Stimulated activated memory B cell treated with anti-CD40 and anti-IgM and Interleukin-4, amounts not matched to agents 10 μg/mL and 1 μg/mL and 100 μg/mL, for 72 hours (primary cell): ENCODE results near the gene CABCOCO1.
"Not testable (repeated sequence)": the region's sequence is repeated elsewhere in the genome, so short reads cannot be mapped to it uniquely, and the experiment has no call there.

Experiments used
- ATAC-seq: fragments of 150-1000 bp; cut with Tn5 transposase; 2 replicates; pipeline ENCODE4 v1.10.0; 2021
- H3K27ac Mint-ChIP-seq: one replicate; pipeline ENCODE4 v1.8.0; 2022; ENCODE audit warnings: mild to moderate bottlenecking, mixed read lengths
- H3K27me3 Mint-ChIP-seq: one replicate; pipeline ENCODE4 v1.8.0; 2022; ENCODE audit warnings: mixed read lengths
- H3K36me3 Mint-ChIP-seq: one replicate; pipeline ENCODE4 v1.8.0; 2022; ENCODE audit warnings: mixed read lengths
- H3K4me1 Mint-ChIP-seq: one replicate; pipeline ENCODE4 v1.8.0; 2022; ENCODE audit warnings: mixed read lengths
- H3K4me3 Mint-ChIP-seq: one replicate; pipeline ENCODE4 v1.8.0; 2022; ENCODE audit warnings: mild to moderate bottlenecking, moderate library complexity, mixed read lengths
- H3K9me3 Mint-ChIP-seq: one replicate; pipeline ENCODE4 v1.8.0; 2022; ENCODE audit warnings: mixed read lengths

CABCOCO1 gene

DNA sequence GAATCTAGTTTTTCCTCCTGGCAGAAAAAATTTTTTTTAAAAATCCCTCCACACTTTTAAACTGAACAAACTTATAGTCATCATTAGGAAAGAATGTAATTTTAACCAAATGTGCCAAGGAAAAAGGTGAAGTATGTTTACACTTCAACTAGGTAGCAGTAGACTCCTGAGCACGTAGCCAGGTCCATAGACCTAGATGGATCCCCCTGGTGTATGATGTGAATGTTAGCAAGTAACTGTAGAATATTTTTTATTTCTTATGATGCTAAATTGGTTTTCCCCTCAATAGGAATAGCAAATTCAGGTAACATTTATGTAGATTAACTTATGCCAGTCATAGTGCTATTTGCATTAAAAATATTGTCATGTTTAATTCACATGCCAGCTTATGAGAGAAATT lies 19.6 kb downstream of the CABCOCO1 start:
- H3K36me3 Mint-ChIP-seq = no peaks in the 10 kb centered on the region
- no peak for ATAC-seq

GRCh38 chr10:61683319-61683718 lies 20.6 kb downstream of the CABCOCO1 start:
- Mint-ChIP-seq H3K27ac (no peak overlapping the region), H3K36me3 (no peaks in the 10 kb centered on the region), H3K4me1 (no peaks in the 10 kb centered on the region), H3K9me3 (no peaks in the 10 kb centered on the region), H3K4me3 (no peak overlapping the region), H3K27me3 (no peaks in the 10 kb centered on the region)
- ATAC-seq = no peak

More for the DNA sequence above, 19.6 kb downstream of the CABCOCO1 start:
- Mint-ChIP-seq H3K4me3 (no peak overlapping the region), H3K27ac (no peak overlapping the region), H3K9me3 (no peaks in the 10 kb centered on the region), H3K4me1 (no peaks in the 10 kb centered on the region), H3K27me3 (no peaks in the 10 kb centered on the region)

DNA sequence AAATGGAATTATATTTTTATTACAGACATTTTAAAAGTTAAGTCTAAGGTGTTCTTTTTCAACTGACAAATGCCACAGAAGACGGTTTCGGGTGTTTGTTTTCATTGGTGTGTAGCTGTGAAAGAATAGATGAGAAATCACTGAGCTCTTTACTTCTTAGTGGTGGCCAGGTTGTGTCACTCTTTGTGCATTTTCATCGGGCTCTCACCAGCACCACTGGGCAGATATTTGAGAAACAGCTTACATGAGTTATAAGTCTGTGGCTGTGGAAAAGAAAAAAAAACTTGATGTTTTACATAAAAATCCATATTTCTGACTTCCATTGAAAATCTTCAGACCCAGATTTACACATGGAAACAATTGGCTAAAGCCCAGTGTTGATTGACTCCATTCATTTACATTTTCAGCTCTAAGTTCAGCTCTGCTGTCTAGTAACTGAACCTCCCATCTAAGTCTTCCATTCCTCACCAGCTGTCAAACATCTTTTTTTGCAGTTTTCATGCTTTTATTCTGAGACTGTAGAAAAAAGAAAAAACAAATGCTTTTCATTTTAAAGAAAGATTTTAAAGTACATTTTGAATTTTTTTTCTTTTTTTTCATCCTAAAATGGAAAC lies 22.3 kb downstream of the CABCOCO1 start:
- H3K27me3 Mint-ChIP-seq = no peaks in the 10 kb centered on the region
- no peak overlapping the region for H3K4me3 Mint-ChIP-seq
- ATAC-seq = no peak
- H3K36me3 Mint-ChIP-seq = no peaks in the 10 kb centered on the region
- H3K27ac Mint-ChIP-seq = no peak overlapping the region
- H3K4me1 Mint-ChIP-seq = no peaks in the 10 kb centered on the region
- H3K9me3 Mint-ChIP-seq = no peaks in the 10 kb centered on the region

DNA sequence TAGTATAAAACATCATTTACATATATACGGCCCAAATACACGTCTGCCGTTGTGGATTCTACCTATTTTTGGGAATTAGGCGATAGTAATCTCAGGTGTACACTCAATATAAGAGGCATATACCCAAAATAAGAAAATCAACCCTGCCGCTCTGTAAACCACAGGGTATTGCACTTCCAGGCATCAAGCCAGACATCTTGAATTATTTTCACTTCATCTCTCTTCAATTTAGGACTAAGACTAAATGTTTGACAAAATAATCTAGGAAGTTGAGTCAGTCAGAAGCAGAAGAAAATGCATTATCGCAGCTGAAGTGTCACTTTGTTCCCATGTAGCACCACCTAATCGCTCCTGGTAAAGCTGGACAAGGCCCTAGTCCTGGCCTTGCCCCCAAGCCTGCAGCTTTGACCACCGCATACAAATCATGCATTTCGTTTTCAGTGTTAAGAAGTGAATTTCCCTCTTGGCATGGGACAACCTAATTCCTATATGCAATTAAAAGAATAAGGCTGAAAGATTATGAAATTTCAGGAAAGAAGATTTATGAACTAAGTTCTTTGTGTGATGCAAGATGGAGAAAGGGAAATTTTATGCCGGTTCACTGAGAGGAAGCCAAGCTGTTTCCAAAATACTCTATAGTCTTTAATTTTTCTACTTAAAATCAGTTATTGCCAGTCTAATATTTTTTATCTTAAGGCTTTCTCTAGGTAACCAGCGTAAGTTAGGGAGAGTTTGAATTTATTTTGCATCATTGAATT lies 26.0 kb downstream of the CABCOCO1 start:
- no peaks in the 10 kb centered on the region for H3K36me3 Mint-ChIP-seq
- H3K27ac Mint-ChIP-seq = no peak overlapping the region
- no peaks in the 10 kb centered on the region for H3K4me1 Mint-ChIP-seq
- H3K4me3 Mint-ChIP-seq = no peak overlapping the region
- no peak for ATAC-seq
- no peaks in the 10 kb centered on the region for H3K9me3 Mint-ChIP-seq
- H3K27me3 Mint-ChIP-seq = peaks cover 21% of the 10 kb centered on the region

DNA sequence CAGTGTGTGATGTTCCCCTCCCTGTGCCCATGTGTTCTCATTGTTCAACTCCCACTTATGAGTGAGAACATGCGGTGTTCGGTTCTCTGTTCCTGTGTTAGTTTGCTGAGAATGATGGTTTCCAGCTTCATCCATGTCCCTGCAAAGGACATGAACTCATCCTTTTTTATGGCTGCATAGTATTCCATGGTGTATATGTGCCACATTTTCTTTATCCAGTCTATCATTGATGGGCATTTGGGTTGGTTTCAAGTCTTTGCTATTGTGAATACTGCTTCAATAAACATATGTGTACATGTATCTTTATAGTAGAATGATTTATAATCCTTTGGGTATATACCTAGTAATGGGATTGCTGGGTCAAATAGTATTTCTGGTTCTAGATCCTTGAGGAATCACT lies 28.9 kb downstream of the CABCOCO1 start:
- not testable (repeated sequence) for ATAC-seq, H3K9me3 Mint-ChIP-seq, H3K27ac Mint-ChIP-seq, H3K4me3 Mint-ChIP-seq, H3K4me1 Mint-ChIP-seq, H3K36me3 Mint-ChIP-seq
- H3K27me3 Mint-ChIP-seq = peaks cover 45% of the 10 kb centered on the region

DNA sequence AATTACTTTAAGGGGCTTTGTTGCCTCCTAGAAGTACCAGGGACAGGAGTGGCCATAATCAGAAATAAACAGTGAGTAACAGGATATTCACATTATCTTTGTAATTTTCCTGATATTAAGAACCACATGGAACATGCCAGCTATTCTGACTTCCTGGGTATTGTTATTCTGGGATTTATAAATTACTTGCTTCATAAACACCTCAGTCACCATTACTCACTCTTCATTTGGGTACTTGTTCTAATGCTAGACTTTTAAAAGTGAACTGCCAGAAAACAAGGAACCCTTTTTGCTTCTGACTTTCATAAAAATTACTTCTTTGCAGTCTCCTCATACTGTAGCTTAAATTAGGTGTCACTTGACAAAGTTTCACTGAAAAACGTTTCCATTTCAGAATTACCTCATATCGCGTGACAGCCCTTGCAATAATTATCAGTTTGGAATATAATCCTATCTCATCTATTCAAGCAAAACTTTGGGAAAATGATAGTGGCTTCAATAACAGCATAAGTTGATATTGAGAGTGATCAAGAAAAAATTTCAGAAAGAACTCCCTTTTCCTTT lies 29.8 kb downstream of the CABCOCO1 start:
- Mint-ChIP-seq H3K9me3 (no peaks in the 10 kb centered on the region), H3K4me1 (no peaks in the 10 kb centered on the region), H3K27ac (no peak overlapping the region), H3K27me3 (peaks cover 45% of the 10 kb centered on the region), H3K36me3 (no peaks in the 10 kb centered on the region), H3K4me3 (no peak overlapping the region)
- ATAC-seq = no peak

GRCh38 chr10:61698968-61699655 lies 36.4 kb downstream of the CABCOCO1 start:
- no peak overlapping the region for H3K27ac Mint-ChIP-seq

DNA sequence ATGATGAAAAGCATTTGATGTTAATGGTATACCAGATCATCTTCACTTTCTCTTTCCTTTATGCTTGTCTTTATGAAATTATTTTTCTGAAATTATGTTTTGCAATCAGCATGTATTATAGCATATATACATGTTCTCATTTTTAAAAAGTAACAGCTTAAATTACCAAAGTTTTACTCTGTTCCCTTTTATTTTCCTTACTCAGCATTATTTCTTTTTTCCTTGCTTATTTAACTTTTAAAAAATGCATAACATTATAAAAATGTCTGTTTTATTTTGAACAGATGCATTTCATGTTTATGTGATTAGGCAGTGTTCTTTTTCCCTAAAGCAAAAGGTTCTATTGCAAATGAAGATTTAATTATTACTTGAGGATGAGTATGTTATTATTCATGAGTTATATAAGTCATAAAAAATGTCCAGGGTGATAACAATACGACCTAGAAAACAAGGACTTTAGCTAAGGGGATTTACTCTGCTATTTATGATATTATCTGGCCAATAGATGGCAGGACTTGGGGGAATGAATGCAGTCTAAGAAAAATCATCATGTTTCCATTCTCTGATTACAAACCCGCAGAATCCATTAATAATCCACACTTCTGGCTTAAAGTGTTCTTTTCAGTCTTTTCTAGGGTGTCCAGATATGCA lies 38.5 kb downstream of the CABCOCO1 start:
- Mint-ChIP-seq H3K36me3 (no peaks in the 10 kb centered on the region), H3K27ac (no peak overlapping the region), H3K9me3 (no peaks in the 10 kb centered on the region), H3K4me3 (no peak overlapping the region), H3K4me1 (peaks cover 7% of the 10 kb centered on the region), H3K27me3 (no peaks in the 10 kb centered on the region)
- ATAC-seq = no peak

More at GRCh38 chr10:61698968-61699655, 36.4 kb downstream of the CABCOCO1 start:
- Mint-ChIP-seq H3K9me3 (no peaks in the 10 kb centered on the region), H3K4me3 (no peak overlapping the region), H3K27me3 (peaks cover 20% of the 10 kb centered on the region), H3K4me1 (peaks cover 7% of the 10 kb centered on the region), H3K36me3 (no peaks in the 10 kb centered on the region)
- ATAC-seq = no peak

DNA sequence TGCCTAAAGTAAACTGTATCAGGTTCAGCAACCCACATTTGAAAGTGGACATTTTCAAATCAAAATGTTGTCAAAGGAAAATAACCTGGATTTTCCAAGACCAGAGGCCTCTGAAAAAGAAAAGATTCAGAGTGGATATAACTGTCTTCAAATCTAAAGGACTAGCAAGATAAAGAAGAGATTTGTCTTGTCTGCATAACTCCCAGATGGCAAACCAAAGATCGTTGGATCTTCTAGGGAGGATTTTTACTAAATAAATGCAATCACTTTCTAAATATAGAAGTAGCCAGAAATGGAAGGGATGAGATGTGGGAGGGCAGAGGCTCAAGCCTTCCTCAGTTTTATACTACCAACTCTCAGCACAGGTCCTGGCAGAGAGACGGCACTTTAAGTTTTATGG lies 39.0 kb downstream of the CABCOCO1 start:
- Mint-ChIP-seq H3K36me3 (no peaks in the 10 kb centered on the region), H3K4me1 (peaks cover 7% of the 10 kb centered on the region), H3K27ac (no peak overlapping the region), H3K27me3 (no peaks in the 10 kb centered on the region), H3K9me3 (no peaks in the 10 kb centered on the region), H3K4me3 (no peak overlapping the region)
- ATAC-seq = no peak

- H3K36me3 Mint-ChIP-seq = no peaks in the 10 kb centered on the region
- ATAC-seq = no peak
- no peaks in the 10 kb centered on the region for H3K9me3 Mint-ChIP-seq
- H3K27me3 Mint-ChIP-seq = no peaks in the 10 kb centered on the region
- H3K4me3 Mint-ChIP-seq = no peak overlapping the region
- peaks cover 7% of the 10 kb centered on the region for H3K4me1 Mint-ChIP-seq
- no peak overlapping the region for H3K27ac Mint-ChIP-seq
Measured at GRCh38 chr10:61702584-61702983, 39.9 kb downstream of the CABCOCO1 start.

GRCh38 chr10:61705022-61705613 lies 42.4 kb downstream of the CABCOCO1 start:
- Mint-ChIP-seq H3K27me3 (no peaks in the 10 kb centered on the region), H3K27ac (no peak overlapping the region), H3K4me3 (no peak overlapping the region), H3K9me3 (no peaks in the 10 kb centered on the region), H3K36me3 (no peaks in the 10 kb centered on the region), H3K4me1 (peaks cover 7% of the 10 kb centered on the region)
- no peak for ATAC-seq

- Mint-ChIP-seq H3K4me3 (no peak overlapping the region), H3K4me1 (no peaks in the 10 kb centered on the region), H3K9me3 (no peaks in the 10 kb centered on the region), H3K27me3 (peaks cover 21% of the 10 kb centered on the region), H3K36me3 (no peaks in the 10 kb centered on the region), H3K27ac (no peak overlapping the region)
- ATAC-seq = no peak
Measured at GRCh38 chr10:61708846-61709245, 46.1 kb downstream of the CABCOCO1 start.

DNA sequence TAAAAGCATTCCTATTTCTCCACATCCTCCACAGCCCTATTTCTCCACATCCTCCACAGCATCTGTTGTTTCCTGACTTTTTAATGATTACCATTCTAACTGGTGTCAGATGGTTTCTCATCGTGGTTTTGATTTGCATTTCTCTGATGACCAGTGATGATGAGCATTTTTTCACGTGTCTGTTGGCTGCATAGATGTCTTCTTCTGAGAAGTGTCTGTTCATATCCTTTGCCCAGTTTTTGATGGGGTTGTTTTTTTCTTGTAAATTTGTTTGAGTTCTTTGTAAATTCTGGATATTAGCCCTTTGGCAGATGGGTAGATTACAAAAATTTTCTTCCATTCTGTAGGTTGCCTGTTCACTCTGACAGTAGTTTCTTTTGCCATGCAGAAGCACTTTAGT lies 49.4 kb downstream of the CABCOCO1 start:
- H3K4me3 Mint-ChIP-seq, ATAC-seq, H3K27ac Mint-ChIP-seq, H3K4me1 Mint-ChIP-seq, H3K9me3 Mint-ChIP-seq, H3K36me3 Mint-ChIP-seq: not testable (repeated sequence)
- peaks cover 39% of the 10 kb centered on the region for H3K27me3 Mint-ChIP-seq

- ATAC-seq, H3K27ac Mint-ChIP-seq, H3K36me3 Mint-ChIP-seq, H3K9me3 Mint-ChIP-seq, H3K4me3 Mint-ChIP-seq, H3K4me1 Mint-ChIP-seq: not testable (repeated sequence)
- H3K27me3 Mint-ChIP-seq = peaks cover 20% of the 10 kb centered on the region
Measured at GRCh38 chr10:61719475-61719874, 56.7 kb downstream of the CABCOCO1 start.

DNA sequence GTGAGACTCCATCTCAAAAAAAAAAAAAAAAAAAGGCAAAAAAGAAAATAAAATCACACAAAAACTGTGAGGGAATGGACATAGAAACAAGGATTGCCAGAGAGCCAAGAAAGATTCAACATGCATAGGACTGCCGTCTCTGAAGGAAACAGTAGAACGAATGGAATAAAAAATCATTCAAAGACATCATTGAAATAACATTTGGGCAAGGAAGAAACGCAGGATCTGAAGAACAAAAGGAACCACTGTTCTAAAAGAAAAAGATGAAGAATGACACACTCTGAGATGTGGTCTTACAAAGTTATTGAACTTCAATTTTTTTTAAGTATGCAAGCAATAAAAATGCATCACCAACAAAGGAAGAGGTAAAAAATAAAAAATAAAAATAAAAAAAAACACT lies 57.2 kb downstream of the CABCOCO1 start:
- Mint-ChIP-seq H3K4me1 (no peaks in the 10 kb centered on the region), H3K9me3 (no peaks in the 10 kb centered on the region), H3K4me3 (no peak overlapping the region), H3K36me3 (no peaks in the 10 kb centered on the region), H3K27me3 (peaks cover 16% of the 10 kb centered on the region), H3K27ac (no peak overlapping the region)
- ATAC-seq = no peak
